Measurements from ENCODE around the gene COL4A2.

The COL4A2 gene

DNA sequence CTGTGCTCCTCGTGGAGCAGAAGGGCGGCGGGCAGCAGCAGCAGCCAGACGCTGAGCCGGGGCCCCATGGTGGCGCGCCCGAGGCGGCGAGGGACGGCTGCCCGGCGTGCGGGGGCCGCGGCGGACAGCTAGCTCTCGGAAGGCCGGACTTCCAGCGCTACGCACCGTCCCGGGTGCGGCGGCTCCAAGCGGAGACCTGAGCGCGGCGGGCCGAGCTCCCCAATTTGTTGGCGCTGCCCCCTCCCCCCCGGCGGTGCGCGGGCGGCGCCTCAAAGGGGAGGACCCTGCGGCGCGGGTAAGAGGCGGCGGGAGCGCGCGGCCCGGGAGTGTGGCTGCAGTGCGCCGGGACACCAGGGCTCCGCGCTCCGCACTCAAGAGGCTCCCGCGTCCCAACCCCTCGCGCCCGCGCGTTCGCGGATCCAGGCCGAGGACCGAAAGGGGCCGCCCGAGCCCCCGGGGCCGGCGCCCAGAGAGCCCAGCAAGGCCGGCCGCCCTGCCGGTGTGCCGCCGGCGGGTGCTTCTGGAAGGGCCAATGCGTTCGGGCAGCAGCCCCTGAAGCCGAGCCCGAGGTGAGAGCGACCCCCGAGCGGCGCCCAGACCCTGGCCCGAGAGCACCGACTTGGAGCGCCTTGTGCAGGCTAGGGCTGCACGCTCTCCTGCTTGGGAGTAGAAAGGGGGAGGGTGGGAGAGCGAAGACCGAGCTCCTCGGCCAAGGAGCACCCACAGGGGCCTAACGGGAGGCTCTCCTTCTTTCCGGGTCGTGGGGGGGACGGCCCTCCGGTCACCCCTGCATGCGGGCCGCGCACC, at the start of gene COL4A2, which contains the start of gene COL4A1:
Gene COL4A2, plus strand, starts transcription at position 325 of the 807 bp plus-strand sequence. CDS start 620 bp downstream, outside the sequence.
Gene COL4A1, minus strand, starts transcription at position 198 of the 807 bp plus-strand sequence. Its CDS starts 130 bp downstream, at position 68.
- Histone ChIP-seq H3F3A (ENCODE audit: insufficient read depth, low read length) (no peaks in the 10 kb centered on the region), H3K4me3 (ENCODE audit: low read length) (no peak within 1 kb of the TSS), H3K4me2 (ENCODE audit: low read depth, low read length) (no peak within 1 kb of the TSS), H3K27me3 (replicated peaks; ENCODE audit: insufficient read depth, low read length) (no peaks in the 10 kb centered on the region), H3K79me2 (ENCODE audit: low read length) (no peaks in the 10 kb centered on the region), H3K36me3 (replicated peaks; ENCODE audit: insufficient read depth, low read length) (no peaks in the 10 kb centered on the region), H3K9me2 (replicated peaks; ENCODE audit: insufficient read depth, low read length) (no peaks in the 10 kb centered on the region), H3K27ac (ENCODE audit: low read length) (no peak within 1 kb of the TSS), H3K9me3 (replicated peaks; ENCODE audit: insufficient read depth, low read length) (no peaks in the 10 kb centered on the region), H2AFZ (ENCODE audit: low read length) (no peak within 1 kb of the TSS), H3K4me1 (ENCODE audit: low read length) (no peaks in the 10 kb centered on the region), H4K20me1 (ENCODE audit: insufficient read depth, low read length) (no peaks in the 10 kb centered on the region), H3K9ac (ENCODE audit: low read length) (no peak within 1 kb of the TSS)
- TF ChIP-seq EZH2 (optimal IDR thresholded peaks at IDR 0.05; ENCODE audit: low read depth, low read length) (no peak), EZH2phosphoT487 (IDR thresholded peaks at IDR 0.05; ENCODE audit: low read length) (no peak)
- TF ChIP-seq, protein P1, sequence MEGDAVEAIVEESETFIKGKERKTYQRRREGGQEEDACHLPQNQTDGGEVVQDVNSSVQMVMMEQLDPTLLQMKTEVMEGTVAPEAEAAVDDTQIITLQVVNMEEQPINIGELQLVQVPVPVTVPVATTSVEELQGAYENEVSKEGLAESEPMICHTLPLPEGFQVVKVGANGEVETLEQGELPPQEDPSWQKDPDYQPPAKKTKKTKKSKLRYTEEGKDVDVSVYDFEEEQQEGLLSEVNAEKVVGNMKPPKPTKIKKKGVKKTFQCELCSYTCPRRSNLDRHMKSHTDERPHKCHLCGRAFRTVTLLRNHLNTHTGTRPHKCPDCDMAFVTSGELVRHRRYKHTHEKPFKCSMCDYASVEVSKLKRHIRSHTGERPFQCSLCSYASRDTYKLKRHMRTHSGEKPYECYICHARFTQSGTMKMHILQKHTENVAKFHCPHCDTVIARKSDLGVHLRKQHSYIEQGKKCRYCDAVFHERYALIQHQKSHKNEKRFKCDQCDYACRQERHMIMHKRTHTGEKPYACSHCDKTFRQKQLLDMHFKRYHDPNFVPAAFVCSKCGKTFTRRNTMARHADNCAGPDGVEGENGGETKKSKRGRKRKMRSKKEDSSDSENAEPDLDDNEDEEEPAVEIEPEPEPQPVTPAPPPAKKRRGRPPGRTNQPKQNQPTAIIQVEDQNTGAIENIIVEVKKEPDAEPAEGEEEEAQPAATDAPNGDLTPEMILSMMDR (IDR thresholded peaks at IDR 0.05; ENCODE audit: low read length) = no peak
- DNase-seq = no peak

DNA sequence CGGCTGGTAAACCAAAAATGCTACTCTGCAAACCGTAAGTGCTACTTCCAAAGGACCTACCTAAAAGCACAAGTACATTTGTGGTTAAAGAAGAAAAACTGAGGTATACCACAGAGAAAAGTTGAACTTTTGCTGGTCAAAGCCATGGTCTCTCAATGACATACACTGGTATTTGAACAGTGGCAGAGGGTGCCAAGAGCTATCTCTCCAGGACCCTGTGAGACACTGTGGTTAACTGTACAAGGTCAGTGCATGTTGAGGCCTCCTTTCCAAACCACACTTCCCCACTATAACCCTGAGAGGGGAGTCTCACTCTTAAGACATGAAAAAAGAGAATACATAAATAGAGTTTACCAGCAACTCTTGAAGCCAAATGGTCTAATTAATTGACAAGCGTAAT, 49.7 kb upstream of the COL4A2 start:
- Histone ChIP-seq H3K79me2 (ENCODE audit: low read length) (no peaks in the 10 kb centered on the region), H3K4me3 (ENCODE audit: low read length) (no peak overlapping the region), H3K4me2 (ENCODE audit: low read depth, low read length) (no peak overlapping the region), H4K20me1 (ENCODE audit: insufficient read depth, low read length) (no peaks in the 10 kb centered on the region), H3K4me1 (ENCODE audit: low read length) (no peaks in the 10 kb centered on the region), H3K9me3 (replicated peaks; ENCODE audit: insufficient read depth, low read length) (no peaks in the 10 kb centered on the region), H2AFZ (ENCODE audit: low read length) (no peak overlapping the region), H3K9me2 (replicated peaks; ENCODE audit: insufficient read depth, low read length) (no peaks in the 10 kb centered on the region), H3K27me3 (replicated peaks; ENCODE audit: insufficient read depth, low read length) (no peaks in the 10 kb centered on the region), H3K9ac (ENCODE audit: low read length) (no peak overlapping the region), H3F3A (ENCODE audit: insufficient read depth, low read length) (no peaks in the 10 kb centered on the region), H3K36me3 (replicated peaks; ENCODE audit: insufficient read depth, low read length) (no peaks in the 10 kb centered on the region), H3K27ac (ENCODE audit: low read length) (no peak overlapping the region)
- no peak for DNase-seq
- no peak for TF ChIP-seq EZH2phosphoT487 (IDR thresholded peaks at IDR 0.05; ENCODE audit: low read length)
- TF ChIP-seq, protein P1 (IDR thresholded peaks at IDR 0.05; ENCODE audit: low read length) = no peak
- TF ChIP-seq EZH2 (optimal IDR thresholded peaks at IDR 0.05; ENCODE audit: low read depth, low read length) = no peak

DNA sequence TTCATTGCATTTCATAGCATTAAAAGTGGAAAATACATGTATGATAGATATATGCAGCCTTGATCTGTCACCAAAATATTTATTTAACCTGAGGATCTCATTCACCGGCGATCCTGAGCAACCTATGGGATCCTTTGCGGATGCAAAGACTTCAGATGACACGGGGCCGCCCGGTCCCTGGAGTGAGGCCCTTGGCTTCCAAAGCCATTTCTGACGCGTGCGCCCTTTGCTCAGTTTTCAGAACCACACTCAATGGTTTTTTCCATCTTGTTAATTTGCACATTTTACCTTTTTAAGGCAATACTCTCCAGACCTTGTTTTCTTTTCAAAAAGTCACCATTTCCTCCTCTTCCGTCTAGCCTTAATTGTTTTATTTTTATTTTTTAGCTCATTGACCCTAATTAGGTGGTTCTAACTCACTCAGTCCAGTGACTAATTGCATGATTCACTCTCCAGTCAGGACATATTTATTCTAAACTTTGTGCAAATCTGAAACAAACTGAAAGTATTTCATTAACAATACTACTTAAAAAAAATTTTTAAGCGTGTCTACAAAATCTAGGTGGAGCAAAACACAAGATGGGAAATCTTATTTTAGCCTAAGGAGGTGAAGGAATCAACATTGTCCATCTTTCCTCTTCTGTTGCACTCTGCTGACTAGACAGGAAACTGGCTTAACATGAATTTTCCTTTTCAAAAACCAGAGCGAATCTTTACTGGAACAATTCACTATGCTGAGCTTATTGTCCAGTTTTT, 48.0 kb upstream of the COL4A2 start:
- Histone ChIP-seq H3K4me2 (ENCODE audit: low read depth, low read length) (no peak overlapping the region), H3K9me2 (replicated peaks; ENCODE audit: insufficient read depth, low read length) (no peaks in the 10 kb centered on the region), H3K27me3 (replicated peaks; ENCODE audit: insufficient read depth, low read length) (no peaks in the 10 kb centered on the region), H2AFZ (ENCODE audit: low read length) (no peak overlapping the region), H3K4me1 (ENCODE audit: low read length) (no peaks in the 10 kb centered on the region), H3K9me3 (replicated peaks; ENCODE audit: insufficient read depth, low read length) (no peaks in the 10 kb centered on the region), H3K9ac (ENCODE audit: low read length) (no peak overlapping the region), H3K4me3 (ENCODE audit: low read length) (no peak overlapping the region), H3F3A (ENCODE audit: insufficient read depth, low read length) (no peaks in the 10 kb centered on the region), H3K36me3 (replicated peaks; ENCODE audit: insufficient read depth, low read length) (no peaks in the 10 kb centered on the region), H3K27ac (ENCODE audit: low read length) (no peak overlapping the region), H3K79me2 (ENCODE audit: low read length) (no peaks in the 10 kb centered on the region), H4K20me1 (ENCODE audit: insufficient read depth, low read length) (no peaks in the 10 kb centered on the region)
- TF ChIP-seq EZH2phosphoT487 (IDR thresholded peaks at IDR 0.05; ENCODE audit: low read length) (no peak), EZH2 (optimal IDR thresholded peaks at IDR 0.05; ENCODE audit: low read depth, low read length) (no peak)
- TF ChIP-seq, protein P1 (IDR thresholded peaks at IDR 0.05; ENCODE audit: low read length) = no peak
- DNase-seq = no peak

All from MM.1S (cell line).